PC-9 (cell line): ENCODE measurements around the gene CAPN11. TPM values are rescaled to one million over a fixed set of nuclear protein-coding genes. Genes with fewer than 3 reads are reported as not detected.

ENCODE experiments used
- BruUV-seq: library from RNA; stranded (reverse); fragments of 400-500 nt; replicated peaks from 2 replicates; lab custom pipeline; 2021; lab: Mats Ljungman, UMichigan
- CTCF ChIA-PET: fragments of 300-600 bp; sonication (Branson Sonifier 250); formaldehyde crosslinking; loops from one replicate; lab custom pipeline; 2022; ENCODE audit warnings: antibody characterized with exemption; lab: Charles Lee
- POLR2A ChIA-PET: fragments of 300-600 bp; sonication (Branson Sonifier 250); formaldehyde crosslinking; loops from one replicate; lab custom pipeline; 2022; ENCODE audit warnings: antibody characterized with exemption; ENCODE audit not compliant: unreplicated experiment; lab: Charles Lee
- DNase-seq, 2 experiments: peaks; one replicate each; pipeline versions ENCODE4 v3.0.0 to v3.0.0-alpha.2; 2015 to 2022; ENCODE audit warnings: mixed read lengths in 1 of 2
- H2AFZ ChIP-seq: fragments of 200-600 bp; sonication (generic); 2 replicates; pipeline ENCODE4 v1.8.1; 2017; ENCODE audit warnings: antibody characterized with exemption
- H3F3A ChIP-seq: fragments of 200-600 bp; sonication (generic); 2 replicates; pipeline ENCODE4 v1.8.1; 2017; ENCODE audit warnings: antibody characterized with exemption, mild to moderate bottlenecking, low read depth; ENCODE audit not compliant: insufficient read depth
- H3K27ac ChIP-seq: fragments of 200-600 bp; sonication (generic); 2 replicates; pipeline ENCODE4 v1.6.1; 2016; ENCODE audit warnings: mixed run types
- H3K27me3 ChIP-seq: fragments of 200-600 bp; sonication (generic); 2 replicates; pipeline ENCODE4 v1.6.1; 2016; ENCODE audit warnings: low read depth, mixed run types; ENCODE audit not compliant: insufficient read depth
- H3K36me3 ChIP-seq: fragments of 200-600 bp; sonication (generic); 2 replicates; pipeline ENCODE4 v1.6.1; 2016; ENCODE audit warnings: low read depth, mixed run types
- H3K4me1 ChIP-seq: fragments of 200-600 bp; sonication (generic); replicated peaks from 2 replicates; pipeline ENCODE4 v1.6.1; 2016; ENCODE audit warnings: mixed run types; ENCODE audit not compliant: insufficient read depth
- H3K4me2 ChIP-seq: fragments of 200-600 bp; sonication (generic); 2 replicates; pipeline ENCODE4 v1.6.1; 2017; ENCODE audit warnings: mixed run types
- H3K4me3 ChIP-seq: fragments of 200-600 bp; sonication (generic); 2 replicates; pipeline ENCODE4 v1.6.1; 2016; ENCODE audit warnings: mixed run types
- H3K79me2 ChIP-seq: fragments of 200-600 bp; sonication (generic); 2 replicates; pipeline ENCODE4 v1.6.1; 2017; ENCODE audit warnings: low read depth, mixed run types
- H3K9me2 ChIP-seq: fragments of 200-600 bp; sonication (generic); 2 replicates; pipeline ENCODE4 v1.8.1; 2017; ENCODE audit warnings: mild to moderate bottlenecking; ENCODE audit not compliant: insufficient read depth
- H3K9me3 ChIP-seq: fragments of 200-600 bp; sonication (generic); 2 replicates; pipeline ENCODE4 v1.8.1; 2016; ENCODE audit warnings: low read depth; ENCODE audit not compliant: insufficient read depth
- H4K20me1 ChIP-seq: fragments of 200-600 bp; sonication (generic); 2 replicates; pipeline ENCODE4 v1.8.1; 2017; ENCODE audit not compliant: insufficient read depth
- CTCF ChIP-seq: fragments of 200-600 bp; sonication (generic); conservative IDR thresholded peaks from 2 replicates; pipeline ENCODE4 v1.6.1; 2017; ENCODE audit warnings: mixed run types, antibody characterized with exemption, mild to moderate bottlenecking, moderate library complexity
- EZH2 ChIP-seq: fragments of 200-600 bp; sonication (generic); IDR thresholded peaks from 2 replicates; pipeline ENCODE4 v1.8.0; 2017; ENCODE audit warnings: antibody characterized with exemption, low read depth
- intact Hi-C: fragments of 100-400 bp; cut with micrococcal nuclease; formaldehyde crosslinking; loops from one replicate; pipeline ENCODE4 v1.10.0; 2022; ENCODE audit not compliant: unreplicated experiment
- total RNA-seq: library from RNA; stranded (reverse); gene quantifications from 2 replicates; pipeline ENCODE4 v1.2.3, GENCODE V29; 2021

Gene CAPN11
- total RNA-seq, 1 experiment from 2014 or later = not detected

- ChIA-PET POLR2A (interaction anchor here (0.7 kb wide), 1 partner anchor 632 kb away, joined by 31 read pairs; no protein-coding TSS in a partner anchor), CTCF (no interaction called here)
- intact Hi-C loops = no loop called here
- H3K9me3 ChIP-seq = no peaks in the 10 kb centered on the region
- H3K27ac ChIP-seq = no peak overlapping the region
- BruUV-seq = no TSS peak
- peaks cover 14% of the 10 kb centered on the region for H3F3A ChIP-seq
- no peak overlapping the region for H3K4me3 ChIP-seq
- no peak overlapping the region for H2AFZ ChIP-seq
- H3K27me3 ChIP-seq = no peaks in the 10 kb centered on the region
- no peaks in the 10 kb centered on the region for H3K79me2 ChIP-seq
- no peaks in the 10 kb centered on the region for H3K36me3 ChIP-seq
- no peak for DNase-seq
- no peaks in the 10 kb centered on the region for H3K9me2 ChIP-seq
- H3K4me1 ChIP-seq = peaks cover 6% of the 10 kb centered on the region; the same call in 1 of the 2 replicates
- TF ChIP-seq CTCF (no peak), EZH2 (no peak)
- H4K20me1 ChIP-seq = no peaks in the 10 kb centered on the region
- H3K4me2 ChIP-seq = no peak overlapping the region
These were observed 2.0 kb upstream of the CAPN11 start for GRCh38 chr6:44156494-44157151.

GRCh38 chr6:44157152-44157521 is 1.5 kb upstream of the CAPN11 start:
- H2AFZ ChIP-seq = no peak overlapping the region
- H3K27me3 ChIP-seq = no peaks in the 10 kb centered on the region
- no peaks in the 10 kb centered on the region for H4K20me1 ChIP-seq
- H3K4me2 ChIP-seq = no peak overlapping the region
- CTCF ChIA-PET = interaction anchor here (0.5 kb wide), 1 partner anchor 12 kb away, joined by 3 read pairs; no protein-coding TSS in a partner anchor
- H3K36me3 ChIP-seq = no peaks in the 10 kb centered on the region
- intact Hi-C loops = no loop called here
- POLR2A ChIA-PET = interaction anchor here (0.7 kb wide), 1 partner anchor 632 kb away, joined by 31 read pairs; no protein-coding TSS in a partner anchor
- peaks cover 17% of the 10 kb centered on the region for H3F3A ChIP-seq
- no peak for DNase-seq
- no peak overlapping the region for H3K27ac ChIP-seq
- H3K4me1 ChIP-seq = peaks cover 6% of the 10 kb centered on the region; the same call in 1 of the 2 replicates
- no TSS peak for BruUV-seq
- no peak overlapping the region for H3K4me3 ChIP-seq
- H3K79me2 ChIP-seq = no peaks in the 10 kb centered on the region
- TF ChIP-seq EZH2 (no peak), CTCF (no peak)
- no peaks in the 10 kb centered on the region for H3K9me3 ChIP-seq
- H3K9me2 ChIP-seq = no peaks in the 10 kb centered on the region

- CTCF ChIA-PET = interaction anchor here (0.6 kb wide), 1 partner anchor 63 kb away, joined by 6 read pairs; no protein-coding TSS in a partner anchor
- intact Hi-C loops = no loop called here
- no peak for DNase-seq
- no peaks in the 10 kb centered on the region for H4K20me1 ChIP-seq
- no peaks in the 10 kb centered on the region for H3K36me3 ChIP-seq
- H3K27ac ChIP-seq = no peak overlapping the region
- no peak overlapping the region for H3K4me3 ChIP-seq
- H3F3A ChIP-seq = peaks cover 10% of the 10 kb centered on the region
- H3K9me3 ChIP-seq = no peaks in the 10 kb centered on the region
- no peak overlapping the region for H2AFZ ChIP-seq
- TF ChIP-seq EZH2 (no peak), CTCF (no peak)
- no peak overlapping the region for H3K4me2 ChIP-seq
- POLR2A ChIA-PET = no interaction called here
- peaks cover 6% of the 10 kb centered on the region; the same call in 1 of the 2 replicates for H3K4me1 ChIP-seq
- no TSS peak for BruUV-seq
- H3K9me2 ChIP-seq = no peaks in the 10 kb centered on the region
- H3K79me2 ChIP-seq = no peaks in the 10 kb centered on the region
- H3K27me3 ChIP-seq = peaks cover 4% of the 10 kb centered on the region
These were observed 3.3 kb downstream of the CAPN11 start for GRCh38 chr6:44161997-44162338.
